MCF 10A (cell line): ENCODE results near the gene MX2. TPM values are rescaled to one million over a fixed set of nuclear protein-coding genes. Genes with fewer than 3 reads are reported as not detected.
A peak's percentile ranks its signal among the peaks of the same experiment; 100 is the strongest.

Source experiments
- BruUV-seq: library from RNA; stranded (reverse); fragments of 400-500 nt; replicated peaks from 2 replicates; lab custom pipeline; 2021; lab: Mats Ljungman, UMichigan
- CTCF ChIA-PET: fragments of 300-600 bp; sonication (Branson Sonifier 250); formaldehyde crosslinking; extraction: SDS; loops from one replicate; lab custom pipeline; 2021; ENCODE audit warnings: antibody characterized with exemption, inconsistent platforms; lab: Yijun Ruan, JAX
- POLR2A ChIA-PET: fragments of 300-600, 350-650 bp; sonication (Branson Sonifier 250); formaldehyde crosslinking; extraction: SDS; loops from one replicate; lab custom pipeline; 2020; ENCODE audit warnings: antibody characterized with exemption, inconsistent platforms; lab: Yijun Ruan, JAX
- DNase-seq: peaks from one replicate; pipeline ENCODE4 v3.0.0-alpha.2; 2018; ENCODE audit not compliant: unreplicated experiment
- H3K27ac Mint-ChIP-seq: one replicate; pipeline ENCODE4 v1.8.0; 2022; ENCODE audit warnings: mild to moderate bottlenecking, low read depth, mixed read lengths; ENCODE audit not compliant: unreplicated experiment
- H3K27me3 Mint-ChIP-seq: one replicate; pipeline ENCODE4 v1.8.0; 2022; ENCODE audit warnings: mixed read lengths; ENCODE audit not compliant: insufficient read depth, unreplicated experiment
- H3K36me3 Mint-ChIP-seq: one replicate; pipeline ENCODE4 v1.8.0; 2022; ENCODE audit warnings: mild to moderate bottlenecking, moderate library complexity, mixed read lengths; ENCODE audit not compliant: insufficient read depth, unreplicated experiment
- H3K4me1 Mint-ChIP-seq: one replicate; pipeline ENCODE4 v1.8.0; 2022; ENCODE audit warnings: mixed read lengths; ENCODE audit not compliant: insufficient read depth, unreplicated experiment
- H3K4me3 Mint-ChIP-seq: one replicate; pipeline ENCODE4 v1.8.0; 2022; ENCODE audit warnings: mild to moderate bottlenecking, moderate library complexity, mixed read lengths; ENCODE audit not compliant: unreplicated experiment
- H3K9me3 Mint-ChIP-seq: one replicate; pipeline ENCODE4 v1.8.0; 2022; ENCODE audit warnings: mixed read lengths; ENCODE audit not compliant: unreplicated experiment
- CTCF ChIP-seq: fragments of 200-600 bp; IDR thresholded peaks from one replicate; pipeline ENCODE4 v1.8.0; 2022; ENCODE audit warnings: antibody characterized with exemption, mild to moderate bottlenecking; ENCODE audit not compliant: unreplicated experiment
- intact Hi-C: fragments of 100-400 bp; cut with micrococcal nuclease; formaldehyde crosslinking; loops from 2 replicates; pipeline ENCODE4 v1.14.1; 2022
- total RNA-seq: library from RNA; stranded (reverse); gene quantifications from 2 replicates; pipeline ENCODE4 v1.2.3, GENCODE V29; 2022

MX2 gene
- total RNA-seq, 1 experiment from 2014 or later = not detected

- Mint-ChIP-seq H3K4me1 (peaks cover 6% of the 10 kb centered on the region), H3K9me3 (peaks cover 6% of the 10 kb centered on the region), H3K4me3 (no peak overlapping the region), H3K27ac (no peak overlapping the region), H3K36me3 (no peaks in the 10 kb centered on the region), H3K27me3 (peaks cover 29% of the 10 kb centered on the region)
- intact Hi-C loops = no loop called here
- BruUV-seq = no TSS peak
- POLR2A ChIA-PET = no interaction called here
- CTCF ChIA-PET = no interaction called here
- no peak for TF ChIP-seq CTCF
- DNase-seq = no peak
Measured at GRCh38 chr21:41393876-41394465, 32.1 kb downstream of the MX2 start.

- H3K4me1 Mint-ChIP-seq = peaks cover 6% of the 10 kb centered on the region
- H3K36me3 Mint-ChIP-seq = no peaks in the 10 kb centered on the region
- H3K27ac Mint-ChIP-seq = no peak overlapping the region
- peak; percentile 66 for DNase-seq
- intact Hi-C loops = no loop called here
- POLR2A ChIA-PET = no interaction called here
- H3K4me3 Mint-ChIP-seq = no peak overlapping the region
- H3K27me3 Mint-ChIP-seq = peaks cover 46% of the 10 kb centered on the region
- peaks cover 6% of the 10 kb centered on the region for H3K9me3 Mint-ChIP-seq
- no TSS peak for BruUV-seq
- TF ChIP-seq CTCF = no peak
- CTCF ChIA-PET = interaction anchor here (0.7 to 1.0 kb wide), 2 partner anchors 28 to 1492 kb away, joined by 3 read pairs; no protein-coding TSS in a partner anchor
Measured at GRCh38 chr21:41396558-41397075, 34.8 kb downstream of the MX2 start.

GRCh38 chr21:41397471-41397891 lies 35.7 kb downstream of the MX2 start:
- POLR2A ChIA-PET = no interaction called here
- intact Hi-C loops = no loop called here
- DNase-seq = no peak
- Mint-ChIP-seq H3K4me3 (no peak overlapping the region), H3K36me3 (no peaks in the 10 kb centered on the region), H3K27ac (no peak overlapping the region), H3K9me3 (peaks cover 6% of the 10 kb centered on the region), H3K27me3 (peaks cover 50% of the 10 kb centered on the region), H3K4me1 (peaks cover 6% of the 10 kb centered on the region)
- BruUV-seq = no TSS peak
- CTCF ChIA-PET = no interaction called here
- TF ChIP-seq CTCF = no peak

- POLR2A ChIA-PET = no interaction called here
- H3K4me3 Mint-ChIP-seq = no peak overlapping the region
- H3K27ac Mint-ChIP-seq = no peak overlapping the region
- CTCF ChIA-PET = no interaction called here
- H3K36me3 Mint-ChIP-seq = no peaks in the 10 kb centered on the region
- BruUV-seq = no TSS peak
- H3K9me3 Mint-ChIP-seq = peaks cover 6% of the 10 kb centered on the region
- H3K4me1 Mint-ChIP-seq = peaks cover 6% of the 10 kb centered on the region
- peaks cover 51% of the 10 kb centered on the region for H3K27me3 Mint-ChIP-seq
- intact Hi-C loops = no loop called here
- no peak for TF ChIP-seq CTCF
- no peak for DNase-seq
Measured at GRCh38 chr21:41398251-41398650, 36.4 kb downstream of the MX2 start.
